GM23338 (cell line): ENCODE results near the gene WWP2.
"Not testable (repeated sequence)": the region's sequence is repeated elsewhere in the genome, so short reads cannot be mapped to it uniquely, and the experiment has no call there.

Experiments
- CREB1 ChIP-seq: fragments of 250-450 bp; sonication (Bioruptor Pico); IDR thresholded peaks from 2 replicates; pipeline ENCODE4 v1.5.0; 2020; ENCODE audit warnings: low read depth, mild to moderate bottlenecking, moderate library complexity
- CTCF ChIP-seq, 2 experiments: fragments of 200-600 bp in 1 of 2; sonication (generic) in 1 of 2; conservative IDR thresholded peaks; 2 replicates each; pipeline versions ENCODE4 v1.5.1 to v1.6.1; 2016 to 2017; ENCODE audit warnings: antibody characterized with exemption in 2 of 2, low read depth in 2 of 2, mild to moderate bottlenecking in 2 of 2, moderate library complexity in 1 of 2
- ETS1 ChIP-seq: IDR thresholded peaks from 2 replicates; pipeline ENCODE4 v1.6.1; 2016; ENCODE audit warnings: antibody characterized with exemption
- EZH2 ChIP-seq: fragments of 200-600 bp; sonication (generic); IDR thresholded peaks from one replicate; pipeline ENCODE4 v1.8.0; 2017; ENCODE audit warnings: antibody characterized with exemption, mild to moderate bottlenecking, low read depth; ENCODE audit not compliant: unreplicated experiment
- EZH2phosphoT487 ChIP-seq: fragments of 200-600 bp; sonication (generic); IDR thresholded peaks from one replicate; pipeline ENCODE4 v1.8.1; 2018; ENCODE audit warnings: antibody characterized with exemption; ENCODE audit not compliant: unreplicated experiment
- JUNB ChIP-seq: IDR thresholded peaks from one replicate; pipeline ENCODE4 v1.6.1; 2016; ENCODE audit warnings: antibody characterized with exemption; ENCODE audit not compliant: unreplicated experiment
- NANOG ChIP-seq: IDR thresholded peaks from 2 replicates; pipeline ENCODE4 v1.6.1; 2016; ENCODE audit warnings: antibody characterized with exemption, borderline replicate concordance
- POLR2AphosphoS5 ChIP-seq: IDR thresholded peaks from 2 replicates; pipeline ENCODE4 v1.6.1; 2016; ENCODE audit warnings: antibody characterized with exemption, low read depth
- REST ChIP-seq: IDR thresholded peaks from one replicate; pipeline ENCODE4 v1.6.1; 2018; ENCODE audit warnings: antibody characterized with exemption; ENCODE audit not compliant: unreplicated experiment
- ZNF114 ChIP-seq: fragments of 250-450 bp; sonication (Bioruptor Pico); IDR thresholded peaks from 2 replicates; pipeline ENCODE4 v1.5.0; 2020; ENCODE audit warnings: mild to moderate bottlenecking, moderate library complexity
- ZNF331 ChIP-seq: fragments of 250-450 bp; sonication (Bioruptor Pico); IDR thresholded peaks from 2 replicates; pipeline ENCODE4 v1.5.0; 2020; ENCODE audit warnings: low read depth, mild to moderate bottlenecking, moderate library complexity
- ZNF462 ChIP-seq: fragments of 250-450 bp; sonication (Bioruptor Pico); IDR thresholded peaks from 2 replicates; pipeline ENCODE4 v1.5.0; 2020; ENCODE audit warnings: mild to moderate bottlenecking, moderate library complexity

GRCh38 chr16:69972120-69972519, 210.0 kb downstream of the WWP2 start:
- not testable (repeated sequence) for TF ChIP-seq POLR2AphosphoS5; REST; CTCF (conservative IDR thresholded peaks at IDR 0.05; ENCODE audit: low read depth in 2 of 2); EZH2; ZNF114 (CRISPR knock-in tag); CREB1 (CRISPR knock-in tag); ZNF331 (CRISPR knock-in tag); EZH2phosphoT487; ETS1; JUNB; NANOG; ZNF462 (CRISPR knock-in tag)
